Measurements from ENCODE around the gene ATP2B1.

DNA sequence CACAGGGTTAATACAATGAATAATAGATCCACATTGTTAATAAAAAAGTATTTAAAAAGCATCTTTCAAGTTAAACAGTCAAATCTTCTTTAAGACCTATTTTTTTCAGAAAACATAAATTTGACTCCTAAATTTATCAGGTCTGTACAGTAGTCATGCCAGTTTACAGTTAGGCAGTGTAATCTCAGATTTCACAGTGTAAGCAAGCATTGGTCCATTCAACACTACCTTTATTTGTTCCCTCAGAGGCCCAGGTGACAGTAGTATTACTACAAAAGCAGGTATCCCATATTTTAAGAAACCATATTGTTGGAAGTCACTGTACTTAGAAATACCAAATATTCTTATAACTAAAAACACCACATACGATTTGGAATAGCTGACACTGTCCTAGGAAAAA is 6.1 kb downstream of the ATP2B1 start:
- TF ChIP-seq, protein P1, sequence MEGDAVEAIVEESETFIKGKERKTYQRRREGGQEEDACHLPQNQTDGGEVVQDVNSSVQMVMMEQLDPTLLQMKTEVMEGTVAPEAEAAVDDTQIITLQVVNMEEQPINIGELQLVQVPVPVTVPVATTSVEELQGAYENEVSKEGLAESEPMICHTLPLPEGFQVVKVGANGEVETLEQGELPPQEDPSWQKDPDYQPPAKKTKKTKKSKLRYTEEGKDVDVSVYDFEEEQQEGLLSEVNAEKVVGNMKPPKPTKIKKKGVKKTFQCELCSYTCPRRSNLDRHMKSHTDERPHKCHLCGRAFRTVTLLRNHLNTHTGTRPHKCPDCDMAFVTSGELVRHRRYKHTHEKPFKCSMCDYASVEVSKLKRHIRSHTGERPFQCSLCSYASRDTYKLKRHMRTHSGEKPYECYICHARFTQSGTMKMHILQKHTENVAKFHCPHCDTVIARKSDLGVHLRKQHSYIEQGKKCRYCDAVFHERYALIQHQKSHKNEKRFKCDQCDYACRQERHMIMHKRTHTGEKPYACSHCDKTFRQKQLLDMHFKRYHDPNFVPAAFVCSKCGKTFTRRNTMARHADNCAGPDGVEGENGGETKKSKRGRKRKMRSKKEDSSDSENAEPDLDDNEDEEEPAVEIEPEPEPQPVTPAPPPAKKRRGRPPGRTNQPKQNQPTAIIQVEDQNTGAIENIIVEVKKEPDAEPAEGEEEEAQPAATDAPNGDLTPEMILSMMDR (conservative IDR thresholded peaks at IDR 0.05) = no peak
- TF ChIP-seq ZFX (IDR thresholded peaks at IDR 0.05) = no peak
